Thyroid gland (tissue), 4 donors: ENCODE measurements around the gene PGAP3.

ENCODE experiments used
- POLR2A ChIP-seq, 2 donors: fragments of 450-650 bp; IDR thresholded peaks; one replicate each; pipeline ENCODE4 v1.6.1; 2017; ENCODE audit warnings: antibody characterized with exemption in 2 of 2, mild to moderate bottlenecking in 2 of 2, moderate library complexity in 1 of 2
- TF ChIP-seq, protein P1 (sequence below), 6 experiments: fragments of 200-600 bp in 3 of 6; fragments of 450-650 bp in 3 of 6; sonication (generic) in 3 of 6; IDR thresholded peaks; one replicate each; pipeline ENCODE4 v1.5.1; 2016 to 2019; ENCODE audit warnings: antibody characterized with exemption in 6 of 6, mild to moderate bottlenecking in 2 of 6, inconsistent platforms in 1 of 6, moderate library complexity in 1 of 6

DNA sequence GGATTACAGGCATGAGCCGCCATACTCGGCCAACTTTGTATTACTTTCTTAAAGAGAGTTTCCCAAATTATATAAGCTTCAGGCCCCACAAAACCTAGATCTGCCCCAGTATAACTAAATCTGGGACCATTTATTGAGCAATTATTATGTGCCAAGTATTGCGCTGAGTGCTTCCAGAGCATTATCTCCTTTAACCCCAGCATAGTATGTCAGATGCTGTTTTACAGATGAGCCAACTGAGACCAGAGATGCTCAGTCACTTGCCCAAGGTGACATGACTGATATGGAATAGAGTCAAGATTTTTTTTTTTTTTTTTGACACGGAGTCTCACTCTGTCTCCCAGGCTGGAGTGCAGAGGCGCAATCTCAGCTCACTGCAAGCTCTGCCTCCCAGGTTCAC lies 10.1 kb upstream of the PGAP3 start:
- TF ChIP-seq, protein P1, sequence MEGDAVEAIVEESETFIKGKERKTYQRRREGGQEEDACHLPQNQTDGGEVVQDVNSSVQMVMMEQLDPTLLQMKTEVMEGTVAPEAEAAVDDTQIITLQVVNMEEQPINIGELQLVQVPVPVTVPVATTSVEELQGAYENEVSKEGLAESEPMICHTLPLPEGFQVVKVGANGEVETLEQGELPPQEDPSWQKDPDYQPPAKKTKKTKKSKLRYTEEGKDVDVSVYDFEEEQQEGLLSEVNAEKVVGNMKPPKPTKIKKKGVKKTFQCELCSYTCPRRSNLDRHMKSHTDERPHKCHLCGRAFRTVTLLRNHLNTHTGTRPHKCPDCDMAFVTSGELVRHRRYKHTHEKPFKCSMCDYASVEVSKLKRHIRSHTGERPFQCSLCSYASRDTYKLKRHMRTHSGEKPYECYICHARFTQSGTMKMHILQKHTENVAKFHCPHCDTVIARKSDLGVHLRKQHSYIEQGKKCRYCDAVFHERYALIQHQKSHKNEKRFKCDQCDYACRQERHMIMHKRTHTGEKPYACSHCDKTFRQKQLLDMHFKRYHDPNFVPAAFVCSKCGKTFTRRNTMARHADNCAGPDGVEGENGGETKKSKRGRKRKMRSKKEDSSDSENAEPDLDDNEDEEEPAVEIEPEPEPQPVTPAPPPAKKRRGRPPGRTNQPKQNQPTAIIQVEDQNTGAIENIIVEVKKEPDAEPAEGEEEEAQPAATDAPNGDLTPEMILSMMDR (IDR thresholded peaks at IDR 0.05): no peak
- no peak for TF ChIP-seq POLR2A (IDR thresholded peaks at IDR 0.05)
